PFSK-1 (cell line): ENCODE data around the gene LZIC.

Experiments
- FOXP2 ChIP-seq: optimal IDR thresholded peaks from 2 replicates; pipeline ENCODE3; 2011; ENCODE audit warnings: borderline replicate concordance, control low read depth, inconsistent platforms; ENCODE audit not compliant: insufficient read depth; ENCODE audit errors: extremely low read length, extremely low read depth
- POLR2AphosphoS5 ChIP-seq: IDR thresholded peaks from 2 replicates; pipeline ENCODE4 v1.6.1; 2012; ENCODE audit warnings: low read depth, mild to moderate bottlenecking, control low read depth, low read length, moderate library complexity
- REST ChIP-seq, 2 experiments: IDR thresholded peaks; 2 replicates each; pipeline versions ENCODE4 v1.6.1 to v1.8.0; 2011 to 2012; ENCODE audit warnings: low read depth in 2 of 2, low read length in 2 of 2, control low read depth in 1 of 2, inconsistent platforms in 1 of 2, mild to moderate bottlenecking in 1 of 2, moderate library complexity in 1 of 2; ENCODE audit not compliant: insufficient read depth in 1 of 2
- SIN3A ChIP-seq: IDR thresholded peaks from 2 replicates; pipeline ENCODE4 v1.6.1; 2012; ENCODE audit warnings: mild to moderate bottlenecking, low read length, moderate library complexity, borderline replicate concordance; ENCODE audit not compliant: insufficient read depth
- TAF1 ChIP-seq: IDR thresholded peaks from 2 replicates; pipeline ENCODE4 v1.6.1; 2012; ENCODE audit warnings: low read length, control low read depth, borderline replicate concordance; ENCODE audit not compliant: insufficient read depth

The LZIC gene

GRCh38 chr1:9907441-9907840 lies 35.8 kb downstream of the LZIC start:
- no peak for TF ChIP-seq TAF1
- no peak for TF ChIP-seq POLR2AphosphoS5
- no peak for TF ChIP-seq REST (IDR thresholded peaks at IDR 0.05; ENCODE audit: insufficient read depth in 1 of 2, low read depth in 2 of 2, low read length in 2 of 2)
- no peak for TF ChIP-seq FOXP2
- no peak for TF ChIP-seq SIN3A

GRCh38 chr1:9906466-9906865 lies 36.7 kb downstream of the LZIC start:
- TF ChIP-seq TAF1 (no peak), REST (IDR thresholded peaks at IDR 0.05; ENCODE audit: insufficient read depth in 1 of 2, low read depth in 2 of 2, low read length in 2 of 2) (no peak), FOXP2 (no peak)

DNA sequence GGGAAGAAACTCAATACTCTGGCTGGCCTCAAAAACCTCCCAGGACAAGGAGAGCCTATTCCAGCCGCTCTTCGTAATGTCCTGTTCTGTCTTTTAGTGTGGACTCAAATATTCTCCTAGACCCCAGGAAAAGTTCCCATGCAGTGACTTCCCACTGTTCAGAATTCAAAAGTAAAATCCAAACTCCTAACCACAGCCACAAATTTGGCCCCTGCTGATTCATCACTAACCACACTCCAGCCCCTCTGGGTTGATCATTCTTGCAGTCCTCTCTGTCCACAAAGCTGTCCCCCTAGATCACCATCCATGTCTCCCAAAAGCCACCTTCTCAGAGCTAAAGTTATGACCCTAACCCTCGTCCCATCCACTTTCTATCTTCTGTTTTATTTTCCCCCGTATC lies 38.2 kb downstream of the LZIC start:
- no peak for TF ChIP-seq FOXP2
- no peak for TF ChIP-seq TAF1
- TF ChIP-seq POLR2AphosphoS5, result no peak
- TF ChIP-seq REST (IDR thresholded peaks at IDR 0.05; ENCODE audit: insufficient read depth in 1 of 2, low read depth in 2 of 2, low read length in 2 of 2), result no peak
- TF ChIP-seq SIN3A, result no peak

DNA sequence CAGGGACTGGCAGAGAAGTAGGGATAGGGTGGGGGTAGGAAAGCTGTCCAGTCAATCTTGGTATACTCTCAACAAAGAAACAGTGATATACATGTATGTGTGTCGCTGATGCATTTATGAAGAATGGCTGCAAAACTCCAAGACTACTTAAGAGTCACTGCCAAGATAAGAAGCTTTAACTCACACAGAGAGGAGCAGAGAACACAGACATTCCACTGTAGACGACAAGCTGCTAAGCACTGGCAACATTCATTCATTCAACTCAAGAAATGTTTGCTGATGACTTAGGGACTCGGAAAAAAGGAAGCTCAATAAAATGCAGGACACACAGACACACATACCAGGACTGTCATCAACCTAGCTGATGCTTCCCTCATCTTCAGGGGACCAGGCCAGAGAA lies 38.6 kb downstream of the LZIC start:
- no peak for TF ChIP-seq FOXP2
- no peak for TF ChIP-seq POLR2AphosphoS5
- no peak for TF ChIP-seq REST (IDR thresholded peaks at IDR 0.05; ENCODE audit: insufficient read depth in 1 of 2, low read depth in 2 of 2, low read length in 2 of 2)

- TF ChIP-seq REST (IDR thresholded peaks at IDR 0.05; ENCODE audit: insufficient read depth in 1 of 2, low read depth in 2 of 2, low read length in 2 of 2) (no peak), SIN3A (no peak), POLR2AphosphoS5 (no peak), FOXP2 (no peak), TAF1 (no peak)
These were observed 39.2 kb downstream of the LZIC start for GRCh38 chr1:9903801-9904527.
